GM23338 (cell line): ENCODE results near the gene ADIPOR1.
"Not testable (repeated sequence)": the region's sequence is repeated elsewhere in the genome, so short reads cannot be mapped to it uniquely, and the experiment has no call there.

ENCODE experiments used
- EZH2 ChIP-seq: fragments of 200-600 bp; sonication (generic); IDR thresholded peaks from one replicate; pipeline ENCODE4 v1.8.0; 2017; ENCODE audit warnings: antibody characterized with exemption, mild to moderate bottlenecking, low read depth; ENCODE audit not compliant: unreplicated experiment
- EZH2phosphoT487 ChIP-seq: fragments of 200-600 bp; sonication (generic); IDR thresholded peaks from one replicate; pipeline ENCODE4 v1.8.1; 2018; ENCODE audit warnings: antibody characterized with exemption; ENCODE audit not compliant: unreplicated experiment
- POLR2AphosphoS5 ChIP-seq: IDR thresholded peaks from 2 replicates; pipeline ENCODE4 v1.6.1; 2016; ENCODE audit warnings: antibody characterized with exemption, low read depth
- TF ChIP-seq, protein P1 (sequence below), 2 experiments: fragments of 200-600 bp in 1 of 2; sonication (generic) in 1 of 2; conservative IDR thresholded peaks; 2 replicates each; pipeline versions ENCODE4 v1.5.1 to v1.6.1; 2016 to 2017; ENCODE audit warnings: antibody characterized with exemption in 2 of 2, low read depth in 2 of 2, mild to moderate bottlenecking in 2 of 2, moderate library complexity in 1 of 2
- TF ChIP-seq, protein P2 (sequence below): IDR thresholded peaks from one replicate; pipeline ENCODE4 v1.6.1; 2018; ENCODE audit warnings: antibody characterized with exemption; ENCODE audit not compliant: unreplicated experiment
- TF ChIP-seq, protein P3 (sequence below): IDR thresholded peaks from 2 replicates; pipeline ENCODE4 v1.6.1; 2016; ENCODE audit warnings: antibody characterized with exemption

DNA sequence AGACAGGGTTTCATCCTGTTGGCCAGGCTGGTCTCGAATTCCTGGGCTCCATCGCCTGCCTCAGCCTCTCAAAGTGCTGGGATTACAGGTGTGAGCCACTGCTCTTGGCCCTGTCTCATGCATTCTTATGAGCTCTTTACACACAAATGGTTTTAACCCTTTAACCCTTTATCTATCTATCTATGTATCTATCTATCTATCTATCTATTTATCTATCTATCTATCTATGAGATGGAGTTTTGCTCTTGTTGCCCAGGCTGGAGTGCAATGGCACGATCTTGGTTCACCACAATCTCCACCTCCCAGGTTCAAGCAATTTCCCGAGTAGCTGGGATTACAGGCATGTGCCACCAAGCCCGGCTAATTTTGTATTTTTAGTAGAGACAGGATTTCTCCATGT is 54.3 kb downstream of the ADIPOR1 start:
- TF ChIP-seq, protein P1, sequence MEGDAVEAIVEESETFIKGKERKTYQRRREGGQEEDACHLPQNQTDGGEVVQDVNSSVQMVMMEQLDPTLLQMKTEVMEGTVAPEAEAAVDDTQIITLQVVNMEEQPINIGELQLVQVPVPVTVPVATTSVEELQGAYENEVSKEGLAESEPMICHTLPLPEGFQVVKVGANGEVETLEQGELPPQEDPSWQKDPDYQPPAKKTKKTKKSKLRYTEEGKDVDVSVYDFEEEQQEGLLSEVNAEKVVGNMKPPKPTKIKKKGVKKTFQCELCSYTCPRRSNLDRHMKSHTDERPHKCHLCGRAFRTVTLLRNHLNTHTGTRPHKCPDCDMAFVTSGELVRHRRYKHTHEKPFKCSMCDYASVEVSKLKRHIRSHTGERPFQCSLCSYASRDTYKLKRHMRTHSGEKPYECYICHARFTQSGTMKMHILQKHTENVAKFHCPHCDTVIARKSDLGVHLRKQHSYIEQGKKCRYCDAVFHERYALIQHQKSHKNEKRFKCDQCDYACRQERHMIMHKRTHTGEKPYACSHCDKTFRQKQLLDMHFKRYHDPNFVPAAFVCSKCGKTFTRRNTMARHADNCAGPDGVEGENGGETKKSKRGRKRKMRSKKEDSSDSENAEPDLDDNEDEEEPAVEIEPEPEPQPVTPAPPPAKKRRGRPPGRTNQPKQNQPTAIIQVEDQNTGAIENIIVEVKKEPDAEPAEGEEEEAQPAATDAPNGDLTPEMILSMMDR (conservative IDR thresholded peaks at IDR 0.05; ENCODE audit: low read depth in 2 of 2): not testable (repeated sequence)
- TF ChIP-seq EZH2, EZH2phosphoT487, POLR2AphosphoS5: not testable (repeated sequence)
- TF ChIP-seq, protein P2, sequence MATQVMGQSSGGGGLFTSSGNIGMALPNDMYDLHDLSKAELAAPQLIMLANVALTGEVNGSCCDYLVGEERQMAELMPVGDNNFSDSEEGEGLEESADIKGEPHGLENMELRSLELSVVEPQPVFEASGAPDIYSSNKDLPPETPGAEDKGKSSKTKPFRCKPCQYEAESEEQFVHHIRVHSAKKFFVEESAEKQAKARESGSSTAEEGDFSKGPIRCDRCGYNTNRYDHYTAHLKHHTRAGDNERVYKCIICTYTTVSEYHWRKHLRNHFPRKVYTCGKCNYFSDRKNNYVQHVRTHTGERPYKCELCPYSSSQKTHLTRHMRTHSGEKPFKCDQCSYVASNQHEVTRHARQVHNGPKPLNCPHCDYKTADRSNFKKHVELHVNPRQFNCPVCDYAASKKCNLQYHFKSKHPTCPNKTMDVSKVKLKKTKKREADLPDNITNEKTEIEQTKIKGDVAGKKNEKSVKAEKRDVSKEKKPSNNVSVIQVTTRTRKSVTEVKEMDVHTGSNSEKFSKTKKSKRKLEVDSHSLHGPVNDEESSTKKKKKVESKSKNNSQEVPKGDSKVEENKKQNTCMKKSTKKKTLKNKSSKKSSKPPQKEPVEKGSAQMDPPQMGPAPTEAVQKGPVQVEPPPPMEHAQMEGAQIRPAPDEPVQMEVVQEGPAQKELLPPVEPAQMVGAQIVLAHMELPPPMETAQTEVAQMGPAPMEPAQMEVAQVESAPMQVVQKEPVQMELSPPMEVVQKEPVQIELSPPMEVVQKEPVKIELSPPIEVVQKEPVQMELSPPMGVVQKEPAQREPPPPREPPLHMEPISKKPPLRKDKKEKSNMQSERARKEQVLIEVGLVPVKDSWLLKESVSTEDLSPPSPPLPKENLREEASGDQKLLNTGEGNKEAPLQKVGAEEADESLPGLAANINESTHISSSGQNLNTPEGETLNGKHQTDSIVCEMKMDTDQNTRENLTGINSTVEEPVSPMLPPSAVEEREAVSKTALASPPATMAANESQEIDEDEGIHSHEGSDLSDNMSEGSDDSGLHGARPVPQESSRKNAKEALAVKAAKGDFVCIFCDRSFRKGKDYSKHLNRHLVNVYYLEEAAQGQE: not testable (repeated sequence)
- TF ChIP-seq, protein P3, sequence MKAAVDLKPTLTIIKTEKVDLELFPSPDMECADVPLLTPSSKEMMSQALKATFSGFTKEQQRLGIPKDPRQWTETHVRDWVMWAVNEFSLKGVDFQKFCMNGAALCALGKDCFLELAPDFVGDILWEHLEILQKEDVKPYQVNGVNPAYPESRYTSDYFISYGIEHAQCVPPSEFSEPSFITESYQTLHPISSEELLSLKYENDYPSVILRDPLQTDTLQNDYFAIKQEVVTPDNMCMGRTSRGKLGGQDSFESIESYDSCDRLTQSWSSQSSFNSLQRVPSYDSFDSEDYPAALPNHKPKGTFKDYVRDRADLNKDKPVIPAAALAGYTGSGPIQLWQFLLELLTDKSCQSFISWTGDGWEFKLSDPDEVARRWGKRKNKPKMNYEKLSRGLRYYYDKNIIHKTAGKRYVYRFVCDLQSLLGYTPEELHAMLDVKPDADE: not testable (repeated sequence)
